Measurements from ENCODE around the gene KCTD12.

GRCh38 chr13:76932076-76932475, 45.9 kb upstream of the KCTD12 start:
- TF ChIP-seq CTCF (IDR thresholded peaks at IDR 0.05 in 8 of 11, conservative IDR thresholded peaks at IDR 0.05 in 3 of 11) (no peak), POLR2A (IDR thresholded peaks at IDR 0.05) (no peak), POLR2AphosphoS5 (IDR thresholded peaks at IDR 0.05) (no peak)
